D721Med (cell line): ENCODE results near the gene HBE1.

Source experiments
- DNase-seq: peaks from one replicate; pipeline ENCODE4 v3.0.0; 2011; ENCODE audit warnings: low spot score; ENCODE audit not compliant: insufficient read length
- FAIRE-seq: peaks from 2 replicates; lab custom pipeline; 2011; peaks lifted over from hg19 to GRCh38; lab: Jason Lieb, UNC
- CTCF ChIP-seq: IDR thresholded peaks from 2 replicates; pipeline ENCODE4 v1.5.1; 2012; ENCODE audit warnings: mild to moderate bottlenecking, control low read depth; ENCODE audit not compliant: insufficient read depth; ENCODE audit errors: missing control alignments

The HBE1 gene

GRCh38 chr11:5232821-5233220 lies 36.9 kb downstream of the HBE1 start:
- FAIRE-seq, result no peak
- DNase-seq, result no peak

DNA sequence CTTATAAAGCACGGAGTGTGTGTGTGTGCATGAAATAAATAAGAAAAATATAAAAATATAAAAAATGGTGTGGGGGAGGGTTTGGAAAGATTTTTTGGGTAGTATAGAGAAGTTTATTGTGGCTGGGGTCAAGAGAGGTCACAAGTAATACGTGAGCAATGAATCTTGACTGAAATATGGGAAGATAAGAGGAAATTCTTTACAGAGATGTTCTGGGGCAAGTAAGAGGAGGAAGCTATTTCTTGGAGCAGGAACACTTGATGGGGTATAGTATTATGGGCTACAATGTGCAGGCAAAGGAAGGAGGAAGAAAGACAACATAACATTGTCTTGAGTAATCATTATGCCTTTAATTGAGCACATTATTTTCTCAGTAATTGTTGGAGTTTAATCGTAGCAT lies 37.6 kb downstream of the HBE1 start:
- no peak for TF ChIP-seq CTCF
- DNase-seq (no peak), FAIRE-seq (no peak)

More at GRCh38 chr11:5232821-5233220, 36.9 kb downstream of the HBE1 start:
- TF ChIP-seq CTCF, result no peak

- FAIRE-seq (no peak), DNase-seq (no peak)
- TF ChIP-seq CTCF, result no peak
These were observed 38.6 kb downstream of the HBE1 start for GRCh38 chr11:5231111-5231510.

GRCh38 chr11:5230266-5230665 lies 39.5 kb downstream of the HBE1 start:
- no peak for TF ChIP-seq CTCF
- FAIRE-seq (no peak), DNase-seq (no peak)

DNA sequence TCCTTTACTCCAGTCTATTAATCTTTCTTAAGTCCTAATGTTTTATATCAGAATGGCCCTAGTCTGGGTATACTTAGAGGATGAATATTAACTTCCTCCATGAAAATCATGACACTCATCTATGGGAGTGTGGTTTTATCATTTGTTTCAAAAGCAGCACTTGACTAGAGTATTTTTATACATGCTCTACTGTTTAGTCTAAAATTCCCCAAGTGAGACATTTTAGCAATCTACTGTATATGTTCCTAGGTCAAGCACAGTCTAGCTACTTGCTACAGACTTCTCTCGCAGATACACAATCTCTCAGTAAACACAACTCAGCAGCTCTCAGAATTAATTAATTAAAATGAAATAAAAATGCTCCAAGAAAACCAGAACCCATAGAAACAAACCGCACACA lies 39.9 kb downstream of the HBE1 start:
- FAIRE-seq (no peak), DNase-seq (no peak)
- no peak for TF ChIP-seq CTCF

DNA sequence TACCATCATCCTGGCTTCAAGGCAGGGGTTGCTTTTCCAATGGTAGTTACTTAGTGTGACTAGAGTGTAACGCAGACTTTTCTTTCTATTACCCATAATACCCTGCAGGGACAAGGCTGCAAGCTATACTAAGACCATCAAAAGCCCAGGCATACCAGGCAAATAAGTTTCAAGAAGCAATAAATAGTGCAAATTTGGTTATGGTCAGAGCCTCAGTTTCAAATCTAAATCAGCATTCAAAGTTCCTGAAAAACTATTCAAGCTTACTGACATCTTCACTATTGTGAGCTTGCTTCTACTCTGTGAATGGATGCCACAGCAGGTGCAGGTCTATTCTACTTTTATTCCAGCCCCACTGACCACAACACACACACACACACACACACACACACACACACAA lies 40.4 kb downstream of the HBE1 start:
- TF ChIP-seq CTCF, result no peak
- FAIRE-seq, result no peak
- no peak for DNase-seq

DNA sequence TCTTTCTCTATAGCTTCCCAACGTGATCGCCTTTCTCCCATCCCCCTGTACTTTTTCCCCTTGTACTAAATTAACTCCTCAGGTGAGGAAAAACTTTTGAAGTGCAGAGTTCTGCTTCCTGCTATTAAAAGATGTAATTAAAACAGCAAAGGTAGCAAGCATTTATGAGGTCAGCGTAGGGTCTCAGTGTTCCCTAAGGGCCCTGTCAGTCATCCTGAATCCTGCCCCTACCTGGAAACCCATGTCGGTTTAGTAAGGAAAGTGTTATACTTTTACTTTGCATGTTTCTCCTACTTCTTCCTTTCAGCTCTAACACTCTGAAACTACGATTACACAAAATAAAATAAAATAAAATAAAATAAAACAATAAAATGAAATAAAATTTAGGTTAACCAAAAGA lies 41.6 kb downstream of the HBE1 start:
- TF ChIP-seq CTCF, result no peak
- no peak for DNase-seq
- no peak for FAIRE-seq
